Measurements from ENCODE around the gene MRPS34. TPM values are rescaled to one million over a fixed set of nuclear protein-coding genes. Genes with fewer than 3 reads are reported as not detected.
"Not testable (repeated sequence)": the region's sequence is repeated elsewhere in the genome, so short reads cannot be mapped to it uniquely, and the experiment has no call there.

MRPS34 gene
- total RNA-seq, 2 experiments from 2014 or later = 197 to 199 TPM

- CTCF ChIA-PET = no interaction called here
- POLR2A ChIA-PET = interaction anchor here (0.6 kb wide), 1 partner anchor 66 kb away, joined by 3 read pairs; the partner anchor contains the start of gene JPT2
These were observed 29.3 kb downstream of the MRPS34 start for GRCh38 chr16:1743376-1744337.

- CTCF ChIA-PET = no interaction called here
- POLR2A ChIA-PET = no interaction called here
These were observed 31.3 kb downstream of the MRPS34 start for GRCh38 chr16:1741553-1742165.

- ChIA-PET CTCF (no interaction called here), POLR2A (no interaction called here)
These were observed 32.0 kb downstream of the MRPS34 start for GRCh38 chr16:1740781-1741490.

GRCh38 chr16:1740234-1740633, 32.7 kb downstream of the MRPS34 start:
- ChIA-PET CTCF (no interaction called here), POLR2A (no interaction called here)

- CTCF ChIA-PET = no interaction called here
- POLR2A ChIA-PET = no interaction called here
These were observed 38.1 kb downstream of the MRPS34 start for GRCh38 chr16:1734816-1735215.

GRCh38 chr16:1734123-1734522, 38.8 kb downstream of the MRPS34 start:
- CTCF ChIA-PET = no interaction called here
- POLR2A ChIA-PET = no interaction called here

GRCh38 chr16:1732551-1732987, 40.4 kb downstream of the MRPS34 start:
- POLR2A ChIA-PET = not testable (repeated sequence)
- CTCF ChIA-PET = interaction anchor here (1.0 kb wide), 1 partner anchor 9 kb away, joined by 3 read pairs; no protein-coding TSS in a partner anchor

- POLR2A ChIA-PET = no interaction called here
- CTCF ChIA-PET = interaction anchor here (1.0 kb wide), 1 partner anchor 8 kb away, joined by 3 read pairs; no protein-coding TSS in a partner anchor
These were observed 40.9 kb downstream of the MRPS34 start for GRCh38 chr16:1732071-1732470.

- CTCF ChIA-PET = no interaction called here
- POLR2A ChIA-PET = no interaction called here
These were observed 41.3 kb downstream of the MRPS34 start for GRCh38 chr16:1731603-1732002.

- ChIA-PET POLR2A (no interaction called here), CTCF (no interaction called here)
These were observed 41.9 kb downstream of the MRPS34 start for GRCh38 chr16:1731073-1731472.

GRCh38 chr16:1729445-1729844, 43.5 kb downstream of the MRPS34 start:
- ChIA-PET POLR2A (no interaction called here), CTCF (no interaction called here)

- ChIA-PET CTCF (no interaction called here), POLR2A (no interaction called here)
These were observed 43.9 kb downstream of the MRPS34 start for GRCh38 chr16:1729026-1729425.

GRCh38 chr16:1727651-1728624, 45.0 kb downstream of the MRPS34 start:
- CTCF ChIA-PET = no interaction called here

GRCh38 chr16:1726661-1727502, 46.1 kb downstream of the MRPS34 start:
- POLR2A ChIA-PET = no interaction called here
- CTCF ChIA-PET = interaction anchor here (1.7 kb wide), 1 partner anchor 21 kb away, joined by 8 read pairs; the partner anchor contains the start of gene MAPK8IP3

More at GRCh38 chr16:1727651-1728624, 45.0 kb downstream of the MRPS34 start:
- POLR2A ChIA-PET = no interaction called here

- ChIA-PET CTCF (interaction anchor here (1.1 kb wide), 1 partner anchor 361 kb away, joined by 3 read pairs; no protein-coding TSS in a partner anchor), POLR2A (no interaction called here)
These were observed 48.4 kb downstream of the MRPS34 start for GRCh38 chr16:1724491-1724890.

GRCh38 chr16:1723450-1724147, 49.3 kb downstream of the MRPS34 start:
- ChIA-PET CTCF (interaction anchor here (0.9 to 1.4 kb wide), 5 partner anchors 9 to 360 kb away, joined by 3 to 5 read pairs (median 3); partner anchors contain the start of genes EME2 and MRPS34), POLR2A (no interaction called here)

All from activated CD8-positive, alpha-beta memory T cell treated with anti-CD3 and anti-CD28 coated beads for 36 hours (primary cell).